Ovary (tissue), 9 donors: ENCODE data around the gene IL1R1. TPM values are rescaled to one million over a fixed set of nuclear protein-coding genes. Genes with fewer than 3 reads are reported as not detected.

Source experiments
- DNase-seq, 5 donors: peaks; one replicate each; pipeline ENCODE4 v3.0.0-alpha.2; 2019 to 2020
- H3K27ac ChIP-seq, 2 donors: fragments of 200-600 bp; one replicate each; pipeline versions ENCODE4 v1.5.1 to v1.8.0; 2019 to 2022
- H3K27me3 ChIP-seq: fragments of 200-600 bp; one replicate; pipeline ENCODE4 v1.8.0; 2022
- H3K36me3 ChIP-seq: fragments of 200-600 bp; sonication (generic); one replicate; pipeline ENCODE4 v1.5.1; 2019
- H3K4me1 ChIP-seq: one replicate; pipeline ENCODE4 v1.8.1; 2013; ENCODE audit warnings: mild to moderate bottlenecking, moderate library complexity; ENCODE audit not compliant: insufficient read depth
- H3K4me3 ChIP-seq: fragments of 200-600 bp; sonication (generic); one replicate; pipeline ENCODE4 v1.5.1; 2017
- H3K9me3 ChIP-seq, 2 donors: fragments of 200-600 bp in 1 of 2; sonication (generic) in 1 of 2; one replicate each; pipeline versions ENCODE4 v1.5.1 to v1.8.1; 2013 to 2019; ENCODE audit warnings: mild to moderate bottlenecking in 1 of 2, moderate library complexity in 1 of 2
- CTCF ChIP-seq, 3 donors: fragments of 450-650 bp in 2 of 3; fragments of 200-600 bp in 1 of 3; IDR thresholded peaks; one replicate each; pipeline versions ENCODE4 v1.5.1 to v1.8.0; 2016 to 2022; ENCODE audit warnings: antibody characterized with exemption in 3 of 3, mild to moderate bottlenecking in 1 of 3
- EP300 ChIP-seq: sonication (generic); formaldehyde crosslinking; IDR thresholded peaks from one replicate; pipeline ENCODE4 v1.6.1; 2017; ENCODE audit warnings: antibody characterized with exemption
- POLR2A ChIP-seq: fragments of 450-650 bp; IDR thresholded peaks from one replicate; pipeline ENCODE4 v1.6.1; 2017; ENCODE audit warnings: antibody characterized with exemption, mild to moderate bottlenecking, moderate library complexity
- WGBS, 3 donors: extraction: QIAGEN DNeasy Blood & Tissue Kit in 1 of 3; methylation state at CpG; one replicate each; pipeline versions ENCODE4 v1.1.5 to v1.1.7; 2013 to 2017; 5-methylcytosine and 5-hydroxymethylcytosine counted together
- intact Hi-C, 4 donors: fragments of 100-400 bp; cut with DNase I; formaldehyde crosslinking; loops; one replicate each; pipeline versions ENCODE4 v1.11.0 to v1.15.1; 2022 to 2023
- polyA plus RNA-seq, 2 donors: library from polyadenylated mRNA; stranded (reverse); fragments of 200-250 nt in 1 of 2; fragments of 350-450 nt in 1 of 2; fragmentation: Illumina TruSeq in 1 of 2; extraction: RNeasy Lipid Tissue Mini Kit (QIAGEN cat#74804) in 1 of 2; gene quantifications; one replicate each; pipeline ENCODE4 v1.2.3, GENCODE V29; 2013 to 2014
- total RNA-seq, 7 donors: library from RNA; depleted of rRNA in 2 of 7; stranded (reverse); fragments of >200 nt in 2 of 7; fragmentation: NEBNext Ultra II Directional in 3 of 7; extraction: Animal tissue kit (Norgen Biotek cat#: 25700) in 3 of 7; gene quantifications; one replicate each; pipeline versions ENCODE4 v1.1.0 to v1.2.4, GENCODE V29; 2016 to 2023
- donor health status: DM: no; HTN: no; CAD: no; lungs with moderate emphysema.
- donor health status: DM: no; HTN: no; CAD: no.
- donor health status: Bipolar disorder and iron deficiency.
- donor health status: DM: yes; HTN: yes; CAD: no.
- donor health status: DM: no; HTN: no; CAD: no.
- donor health status: DM: yes; HTN: yes; CAD: no.

IL1R1 gene
- total and polyA plus RNA-seq, 9 donors: 6.5 to 142 (median 36.5) TPM

DNA sequence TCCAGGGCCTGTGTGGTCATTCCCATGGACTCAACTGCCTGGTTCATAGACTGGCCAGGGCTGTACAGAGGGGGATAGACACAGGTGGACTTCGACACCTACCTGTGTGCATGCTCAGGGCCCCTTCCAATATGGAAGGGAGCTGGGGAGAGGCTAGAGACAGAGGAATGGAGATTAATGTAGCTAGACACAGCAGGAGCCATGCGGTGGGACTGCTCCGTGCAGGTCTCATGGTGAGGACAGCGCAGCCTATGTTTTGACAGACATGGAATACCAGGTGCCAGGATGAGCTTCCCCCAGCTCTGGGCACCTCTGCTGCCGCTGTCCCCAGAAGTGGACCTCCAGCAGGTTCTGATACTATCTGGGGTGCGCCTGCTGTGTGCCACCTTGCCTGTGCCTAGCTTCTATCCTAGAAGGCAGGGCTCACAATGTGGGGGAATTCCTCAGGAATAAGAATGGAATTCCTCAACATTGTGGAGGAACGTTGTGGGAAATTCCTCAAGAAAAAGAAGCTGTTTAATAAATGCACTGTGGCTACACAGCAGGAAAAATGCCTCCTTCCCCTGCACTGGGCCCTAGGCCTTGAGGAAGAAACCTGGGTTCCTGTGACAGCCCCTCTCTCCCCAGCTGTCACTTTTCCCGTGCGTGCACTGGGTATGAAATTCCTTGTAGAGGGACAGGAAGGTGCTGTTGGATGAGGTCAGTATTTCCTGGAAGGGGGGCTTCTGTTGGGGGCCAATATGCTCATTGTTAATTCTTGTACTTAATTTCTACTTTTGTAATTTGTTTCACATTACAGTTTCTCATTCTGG, 7.3 kb downstream of the IL1R1 start:
- Histone ChIP-seq H3K4me3 (no peak overlapping the region), H3K27me3 (no peaks in the 10 kb centered on the region), H3K4me1 (peaks cover 2% of the 10 kb centered on the region), H3K9me3 (no peaks in the 10 kb centered on the region), H3K27ac (no peak overlapping the region), H3K36me3 (no peaks in the 10 kb centered on the region)
- intact Hi-C loops: loop anchor here in 1 of 4 donors (2.0 kb wide), 1 partner anchor 23 kb away; no protein-coding TSS in a partner anchor
- DNase-seq: no peak
- WGBS, 3 donors: 77 to 83% (median 80%) methylated on average over 9 of the region's 9 CpGs
- TF ChIP-seq POLR2A: no peak
- TF ChIP-seq EP300: no peak
- no peak for TF ChIP-seq CTCF (IDR thresholded peaks at IDR 0.05)

- no peak overlapping the region for H3K4me3 ChIP-seq
- intact Hi-C loops: no loop called here
- H3K27ac ChIP-seq: no peak overlapping the region
These were observed 11.8 kb downstream of the IL1R1 start for GRCh38 chr2:102154364-102154763.

DNA sequence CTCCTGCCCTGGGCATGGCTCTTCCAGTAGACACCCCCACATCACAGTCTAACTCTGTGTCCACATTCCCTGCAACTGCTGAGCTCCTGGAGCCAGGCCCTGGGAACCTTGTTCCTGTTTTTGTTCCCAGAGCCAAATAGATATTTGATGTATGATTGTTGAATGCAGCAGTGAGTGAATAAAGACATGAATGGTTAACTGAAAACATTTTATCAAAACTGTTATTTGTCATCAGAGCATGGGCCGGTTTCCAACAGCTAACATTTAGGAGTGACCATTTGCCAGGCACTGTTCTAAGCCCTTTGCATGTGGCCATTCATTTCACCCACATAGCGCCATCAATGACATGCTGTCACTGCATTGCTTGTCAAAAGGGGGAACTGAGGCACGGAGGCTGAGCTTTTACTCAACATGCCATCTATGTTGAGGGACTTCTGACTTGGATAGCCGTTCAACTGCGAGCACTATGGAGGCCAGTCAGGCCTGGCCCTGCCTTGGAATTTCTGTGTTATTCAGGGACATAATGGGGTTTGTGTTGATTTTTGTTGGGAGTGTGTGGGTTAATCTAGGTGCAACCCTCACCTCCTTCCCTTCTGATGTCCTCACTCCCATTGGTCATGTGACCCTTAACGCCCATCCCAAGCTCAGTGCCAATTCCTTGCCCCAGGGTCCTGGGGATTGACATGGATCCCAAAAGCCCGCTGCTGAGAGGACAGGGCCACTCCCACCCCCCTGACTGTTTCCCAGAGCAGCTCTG, 12.6 kb downstream of the IL1R1 start:
- Histone ChIP-seq H3K27me3 (no peaks in the 10 kb centered on the region), H3K9me3 (no peaks in the 10 kb centered on the region), H3K4me1 (peaks cover 2% of the 10 kb centered on the region), H3K4me3 (no peak overlapping the region), H3K27ac (no peak overlapping the region), H3K36me3 (no peaks in the 10 kb centered on the region)
- WGBS, 3 donors: 78 to 85% (median 80%) methylated on average over 7 of the region's 7 CpGs
- TF ChIP-seq POLR2A (no peak), EP300 (no peak), CTCF (IDR thresholded peaks at IDR 0.05) (no peak)
- no peak for DNase-seq
- intact Hi-C loops: no loop called here

More at GRCh38 chr2:102154364-102154763, 11.8 kb downstream of the IL1R1 start:
- Histone ChIP-seq H3K9me3 (no peaks in the 10 kb centered on the region), H3K36me3 (no peaks in the 10 kb centered on the region), H3K4me1 (peaks cover 2% of the 10 kb centered on the region), H3K27me3 (no peaks in the 10 kb centered on the region)
- no peak for DNase-seq
- TF ChIP-seq POLR2A (no peak), EP300 (no peak), CTCF (IDR thresholded peaks at IDR 0.05) (no peak)
- WGBS, 3 donors: 91 to 94% (median 93%) methylated on average over 6 of the region's 6 CpGs

DNA sequence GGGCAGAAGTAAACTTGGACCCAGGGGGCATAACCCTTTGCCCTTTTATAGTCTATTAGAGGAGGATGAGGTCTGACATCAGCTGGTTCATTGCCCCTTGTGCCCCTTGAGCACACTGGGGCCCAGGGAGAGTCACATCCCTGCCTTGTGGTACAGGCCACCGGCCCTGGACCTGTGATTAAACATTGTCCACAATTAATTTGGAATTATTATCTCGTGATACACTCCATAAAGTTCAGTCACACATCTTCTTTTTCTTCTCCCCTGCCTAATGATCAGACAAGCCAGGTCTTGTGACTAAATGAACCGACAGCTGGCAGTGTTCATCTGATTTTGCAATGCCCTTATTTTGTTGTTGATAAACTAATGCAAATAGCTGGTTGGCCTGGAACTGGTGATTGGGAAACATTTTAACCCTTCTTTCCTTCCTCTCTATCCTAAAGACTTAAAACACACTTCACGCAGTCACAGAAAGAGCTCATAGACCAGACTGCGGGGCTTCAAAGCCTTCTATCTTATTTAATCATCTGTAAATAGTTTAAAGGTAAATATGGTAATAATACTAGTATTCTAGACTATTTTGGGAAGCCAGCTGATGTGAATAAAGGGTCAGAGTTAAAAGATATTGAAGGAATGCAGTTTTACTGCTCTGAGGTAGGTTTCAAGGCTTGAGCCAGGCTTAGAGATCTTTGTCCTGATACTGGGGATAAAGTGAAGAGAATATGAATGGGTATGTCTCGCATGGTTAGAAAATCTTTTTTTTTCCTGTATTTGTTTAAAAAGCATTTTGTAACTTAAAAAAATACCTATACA, 13.4 kb downstream of the IL1R1 start:
- DNase-seq: peak in 1 of 5 donors; percentile 62
- Histone ChIP-seq H3K4me3 (no peak overlapping the region), H3K27me3 (no peaks in the 10 kb centered on the region), H3K27ac (no peak overlapping the region), H3K36me3 (no peaks in the 10 kb centered on the region), H3K9me3 (no peaks in the 10 kb centered on the region), H3K4me1 (peaks cover 2% of the 10 kb centered on the region)
- TF ChIP-seq EP300: no peak
- TF ChIP-seq POLR2A: no peak
- no peak for TF ChIP-seq CTCF (IDR thresholded peaks at IDR 0.05)
- intact Hi-C loops: no loop called here
- 68 to 74% (median 71%) methylated on average over 6 of the region's 6 CpGs for WGBS, 3 donors
